ENCODE measurements around the gene DMAC1. TPM values are rescaled to one million over a fixed set of nuclear protein-coding genes. Genes with fewer than 3 reads are reported as not detected.

Gene DMAC1
- polyA plus RNA-seq, 2 of the 4 experiments (the other 2 are of a cell fraction): 34.3 to 58.9 TPM

DNA sequence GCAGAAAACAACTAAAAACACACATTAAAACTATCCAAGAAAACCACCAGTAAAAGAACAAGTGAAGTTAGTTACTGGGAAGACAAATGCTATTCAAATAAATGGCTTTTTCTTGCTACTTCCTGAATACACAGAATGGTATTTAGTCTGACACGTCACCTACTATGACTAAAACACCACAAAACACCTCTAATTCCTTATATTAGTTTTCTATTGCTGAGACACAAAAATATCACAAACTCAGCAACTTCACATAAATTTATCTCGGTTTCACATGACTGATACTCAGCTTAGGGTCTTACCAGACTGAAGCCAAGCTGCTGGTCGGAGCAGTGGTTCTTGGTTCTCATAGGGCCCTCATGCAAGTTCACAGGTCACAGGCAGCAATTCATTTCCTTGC is 5.4 kb downstream of the DMAC1 start:
- no peak overlapping the region for H3K4me2 ChIP-seq
- no peak overlapping the region for H3K4me3 ChIP-seq
- DNase-seq (ENCODE audit: low read depth in 1 of 2, low spot score in 1 of 2): no peak
- H3K4me1 ChIP-seq: peaks cover 6% of the 10 kb centered on the region
- ChIA-PET CTCF (no interaction called here), POLR2A (no interaction called here)
- H3K27ac ChIP-seq: no peak overlapping the region
- H3K9me3 ChIP-seq: no peaks in the 10 kb centered on the region
- no peak for ATAC-seq
- 88% methylated on average over 3 of the region's 3 CpGs for WGBS (ENCODE audit: missing lambda C conversion rate)
- TF ChIP-seq RFX5 (IDR thresholded peaks at IDR 0.05): no peak
- TF ChIP-seq ZSCAN20 (CRISPR knock-in tag; IDR thresholded peaks at IDR 0.05): no peak
- TF ChIP-seq SMC3 (IDR thresholded peaks at IDR 0.05): no peak
- TF ChIP-seq POLR2AphosphoS2 (conservative IDR thresholded peaks at IDR 0.05; ENCODE audit: low read length): no peak
- TF ChIP-seq RAD21 (conservative IDR thresholded peaks at IDR 0.05 in 1 of 2, IDR thresholded peaks at IDR 0.05 in 1 of 2): no peak
- no peak for TF ChIP-seq USF2 (IDR thresholded peaks at IDR 0.05)
- TF ChIP-seq POLR2A (IDR thresholded peaks at IDR 0.05; ENCODE audit: low read length): no peak
- no peak for TF ChIP-seq HDAC2 (IDR thresholded peaks at IDR 0.05)
- TF ChIP-seq MAZ (IDR thresholded peaks at IDR 0.05; ENCODE audit: borderline replicate concordance, low read depth, low read length): no peak
- no peak for TF ChIP-seq CBX2 (IDR thresholded peaks at IDR 0.05; ENCODE audit: borderline replicate concordance, low read depth)
- FAIRE-seq: no peak

DNA sequence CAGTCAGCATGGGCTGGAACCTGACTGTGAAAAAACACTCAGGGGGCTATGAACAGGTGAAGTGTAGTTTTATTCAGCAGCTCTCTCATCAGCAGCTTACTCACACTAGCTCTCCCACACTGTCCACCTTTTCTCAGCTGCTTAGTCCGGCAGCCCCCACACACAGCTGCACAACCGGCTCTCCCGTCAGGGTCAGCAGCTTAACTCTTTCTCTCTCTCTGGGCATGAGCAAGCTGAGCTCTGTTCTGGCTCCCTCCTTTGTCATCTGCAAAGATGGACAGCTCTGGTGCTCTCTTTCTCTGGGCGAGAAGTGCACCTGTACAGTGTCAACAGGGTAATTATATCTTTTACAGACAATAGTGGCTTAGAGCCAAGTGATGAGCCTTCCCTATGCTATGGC is 8.2 kb downstream of the DMAC1 start:
- no peak for FAIRE-seq
- ChIA-PET CTCF (no interaction called here), POLR2A (no interaction called here)
- H3K4me3 ChIP-seq: no peak overlapping the region
- H3K27ac ChIP-seq: no peak overlapping the region
- ATAC-seq: no peak
- H3K4me1 ChIP-seq: no peaks in the 10 kb centered on the region
- no peak overlapping the region for H3K4me2 ChIP-seq
- 60% methylated on average over 4 of the region's 4 CpGs for WGBS (ENCODE audit: missing lambda C conversion rate)
- TF ChIP-seq RFX5 (IDR thresholded peaks at IDR 0.05) (no peak), CBX8 (IDR thresholded peaks at IDR 0.05) (no peak), KDM1A (IDR thresholded peaks at IDR 0.05; ENCODE audit: low read depth) (no peak), GATA3 (IDR thresholded peaks at IDR 0.05; ENCODE audit: borderline replicate concordance) (no peak), CHD2 (IDR thresholded peaks at IDR 0.05; ENCODE audit: low read length, partially characterized antibody) (no peak), JUN (IDR thresholded peaks at IDR 0.05) (no peak), CEBPB (IDR thresholded peaks at IDR 0.05) (no peak), HES2 (IDR thresholded peaks at IDR 0.05) (no peak), SREBF2 (IDR thresholded peaks at IDR 0.05) (no peak), BHLHE40 (IDR thresholded peaks at IDR 0.05; ENCODE audit: low read depth, low read length) (no peak), E2F6 (IDR thresholded peaks at IDR 0.05; ENCODE audit: borderline replicate concordance, low read depth) (no peak), CHD4 (IDR thresholded peaks at IDR 0.05; ENCODE audit: borderline replicate concordance) (no peak), ESRRA (IDR thresholded peaks at IDR 0.05; ENCODE audit: borderline replicate concordance, low read length) (no peak), CTCF (IDR thresholded peaks at IDR 0.05) (no peak), EHMT2 (IDR thresholded peaks at IDR 0.05; ENCODE audit: low read depth) (no peak), ZSCAN20 (CRISPR knock-in tag; IDR thresholded peaks at IDR 0.05) (no peak), BCL3 (IDR thresholded peaks at IDR 0.05) (no peak), EP300 (IDR thresholded peaks at IDR 0.05) (no peak), EHF (CRISPR knock-in tag; IDR thresholded peaks at IDR 0.05) (no peak), ZNF302 (CRISPR knock-in tag; IDR thresholded peaks at IDR 0.05) (no peak)
- DNase-seq (ENCODE audit: low read depth in 1 of 2, low spot score in 1 of 2): no peak
- H3K9me3 ChIP-seq: no peaks in the 10 kb centered on the region
